GM21423 (cell line): ENCODE results near the gene DNAH3.
"Not testable (repeated sequence)": the region's sequence is repeated elsewhere in the genome, so short reads cannot be mapped to it uniquely, and the experiment has no call there.

Source experiments
- ATAC-seq: cut with Tn5 transposase; IDR thresholded peaks from one replicate; pipeline ENCODE4 v1.9.1; 2021; ENCODE audit warnings: mild to moderate bottlenecking, moderate library complexity; ENCODE audit not compliant: unreplicated experiment

The DNAH3 gene

GRCh38 chr16:20946015-20946629 lies 204.5 kb downstream of the DNAH3 start:
- no peak for ATAC-seq

- ATAC-seq = not testable (repeated sequence)
Measured at GRCh38 chr16:20945575-20945875, 205.1 kb downstream of the DNAH3 start.

- no peak for ATAC-seq
Measured at GRCh38 chr16:20944861-20945574, 205.6 kb downstream of the DNAH3 start.

- no peak for ATAC-seq
Measured at GRCh38 chr16:20942256-20942655, 208.4 kb downstream of the DNAH3 start.

GRCh38 chr16:20941636-20941926 lies 209.1 kb downstream of the DNAH3 start:
- no peak for ATAC-seq

GRCh38 chr16:20940871-20941635 lies 209.6 kb downstream of the DNAH3 start:
- ATAC-seq = no peak

- no peak for ATAC-seq
Measured at GRCh38 chr16:20939611-20940010, 211.0 kb downstream of the DNAH3 start.

- no peak for ATAC-seq
Measured at GRCh38 chr16:20938426-20938825, 212.2 kb downstream of the DNAH3 start.

GRCh38 chr16:20937736-20938135 lies 212.9 kb downstream of the DNAH3 start:
- ATAC-seq = no peak

- no peak for ATAC-seq
Measured at GRCh38 chr16:20933589-20933988, 217.1 kb downstream of the DNAH3 start.

- no peak for ATAC-seq
Measured at GRCh38 chr16:20931066-20931600, 219.5 kb downstream of the DNAH3 start.

- no peak for ATAC-seq
Measured at GRCh38 chr16:20930365-20930690, 220.3 kb downstream of the DNAH3 start.

GRCh38 chr16:20929676-20930364 lies 220.8 kb downstream of the DNAH3 start:
- not testable (repeated sequence) for ATAC-seq

- ATAC-seq = no peak
Measured at GRCh38 chr16:20928774-20929411, 221.8 kb downstream of the DNAH3 start.

GRCh38 chr16:20925751-20926150 lies 224.9 kb downstream of the DNAH3 start:
- no peak for ATAC-seq

GRCh38 chr16:20923876-20924275 lies 226.8 kb downstream of the DNAH3 start:
- ATAC-seq = no peak

GRCh38 chr16:20920799-20921198 lies 229.8 kb downstream of the DNAH3 start:
- no peak for ATAC-seq

GRCh38 chr16:20920091-20920490 lies 230.6 kb downstream of the DNAH3 start:
- no peak for ATAC-seq

GRCh38 chr16:20918486-20919239 lies 232.0 kb downstream of the DNAH3 start:
- no peak for ATAC-seq

GRCh38 chr16:20916942-20917341 lies 233.7 kb downstream of the DNAH3 start:
- no peak for ATAC-seq
